22Rv1 (cell line): ENCODE data around the gene CREM.

Experiments used
- H3K27ac ChIP-seq: fragments of 450-650 bp; 2 replicates; pipeline ENCODE4 v1.5.1; 2017
- ZFX ChIP-seq: fragments of 450-650 bp; IDR thresholded peaks from 2 replicates; pipeline ENCODE4 v1.6.1; 2017; ENCODE audit warnings: antibody characterized with exemption, borderline replicate concordance
- TF ChIP-seq, protein P1 (sequence below): fragments of 450-650 bp; IDR thresholded peaks from 2 replicates; pipeline ENCODE4 v1.5.1; 2017; ENCODE audit warnings: mild to moderate bottlenecking

CREM gene

DNA sequence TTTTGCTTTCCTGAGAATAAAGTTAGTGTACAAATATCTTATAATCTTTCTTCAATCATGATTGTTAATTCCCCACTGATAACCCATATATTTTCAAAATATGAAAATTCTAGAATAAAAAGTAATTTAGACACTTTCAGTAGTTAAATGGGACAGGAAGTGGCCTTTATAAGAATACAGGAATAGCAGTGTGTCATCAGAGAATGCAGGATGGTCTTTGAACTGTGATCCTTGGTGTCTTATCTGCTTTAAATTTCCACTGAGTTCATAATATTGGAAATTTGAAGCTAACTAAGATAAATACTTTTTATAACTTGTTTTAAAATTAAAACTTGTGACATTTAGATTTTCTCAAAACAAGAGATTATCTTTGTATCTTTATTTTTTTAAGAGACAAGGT is 75.4 kb downstream of the CREM start:
- no peak overlapping the region for H3K27ac ChIP-seq
- no peak for TF ChIP-seq ZFX
- TF ChIP-seq, protein P1, sequence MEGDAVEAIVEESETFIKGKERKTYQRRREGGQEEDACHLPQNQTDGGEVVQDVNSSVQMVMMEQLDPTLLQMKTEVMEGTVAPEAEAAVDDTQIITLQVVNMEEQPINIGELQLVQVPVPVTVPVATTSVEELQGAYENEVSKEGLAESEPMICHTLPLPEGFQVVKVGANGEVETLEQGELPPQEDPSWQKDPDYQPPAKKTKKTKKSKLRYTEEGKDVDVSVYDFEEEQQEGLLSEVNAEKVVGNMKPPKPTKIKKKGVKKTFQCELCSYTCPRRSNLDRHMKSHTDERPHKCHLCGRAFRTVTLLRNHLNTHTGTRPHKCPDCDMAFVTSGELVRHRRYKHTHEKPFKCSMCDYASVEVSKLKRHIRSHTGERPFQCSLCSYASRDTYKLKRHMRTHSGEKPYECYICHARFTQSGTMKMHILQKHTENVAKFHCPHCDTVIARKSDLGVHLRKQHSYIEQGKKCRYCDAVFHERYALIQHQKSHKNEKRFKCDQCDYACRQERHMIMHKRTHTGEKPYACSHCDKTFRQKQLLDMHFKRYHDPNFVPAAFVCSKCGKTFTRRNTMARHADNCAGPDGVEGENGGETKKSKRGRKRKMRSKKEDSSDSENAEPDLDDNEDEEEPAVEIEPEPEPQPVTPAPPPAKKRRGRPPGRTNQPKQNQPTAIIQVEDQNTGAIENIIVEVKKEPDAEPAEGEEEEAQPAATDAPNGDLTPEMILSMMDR = no peak

GRCh38 chr10:35203745-35204144 is 77.1 kb downstream of the CREM start:
- no peak for TF ChIP-seq ZFX
- TF ChIP-seq, protein P1 = no peak
- H3K27ac ChIP-seq = no peak overlapping the region

DNA sequence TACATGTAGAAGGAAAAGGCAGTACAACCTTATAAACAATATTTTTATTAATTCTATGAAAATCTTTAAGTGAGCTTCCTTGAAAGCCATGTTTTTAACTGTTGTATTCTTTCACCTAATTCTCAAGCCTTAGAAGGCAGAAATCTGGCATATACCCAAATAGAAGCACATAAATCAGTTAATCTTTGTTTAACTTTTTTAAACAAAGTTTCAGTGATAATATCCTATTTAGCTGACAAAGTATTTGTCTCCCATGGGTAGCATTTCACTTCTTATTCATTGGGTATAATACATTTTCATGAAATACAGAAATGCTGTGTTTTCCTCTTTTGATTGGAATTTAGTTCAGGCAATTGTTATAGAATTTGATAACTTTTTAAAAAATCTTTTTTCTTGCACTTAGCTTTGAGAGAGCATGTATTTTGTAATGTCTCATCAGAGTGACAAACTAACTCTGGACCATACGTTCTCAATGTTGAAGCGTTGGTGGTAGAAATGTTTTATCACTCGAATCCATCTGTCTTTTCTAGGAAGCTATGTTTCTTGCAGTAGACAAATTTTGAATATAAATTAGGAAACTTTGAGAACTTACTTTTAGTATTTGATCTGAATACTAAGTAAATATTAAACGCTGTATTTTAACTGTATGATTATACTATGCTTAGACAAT is 78.1 kb downstream of the CREM start:
- TF ChIP-seq, protein P1 = no peak
- no peak for TF ChIP-seq ZFX

DNA sequence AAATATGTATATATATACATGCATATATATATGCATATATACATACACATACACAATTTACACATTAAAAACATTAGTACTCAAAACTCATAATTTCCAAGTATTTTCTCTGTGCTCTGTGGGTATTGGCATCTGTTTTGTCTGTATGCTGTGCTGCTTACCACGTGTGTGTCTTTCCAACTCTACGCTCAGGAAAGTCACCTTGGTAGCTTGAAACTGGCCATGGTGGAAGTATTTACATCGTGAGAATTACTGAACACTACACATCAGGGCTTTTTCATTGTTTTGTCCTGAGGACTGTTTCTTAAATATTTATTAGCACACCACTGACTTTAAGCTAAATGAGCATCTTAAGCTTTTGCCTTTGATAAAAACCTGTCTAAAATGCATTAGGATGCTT is 79.6 kb downstream of the CREM start:
- no peak overlapping the region for H3K27ac ChIP-seq
- TF ChIP-seq ZFX = no peak
- TF ChIP-seq, protein P1 = no peak

More for the DNA sequence above, 78.1 kb downstream of the CREM start:
- H3K27ac ChIP-seq = no peak overlapping the region

DNA sequence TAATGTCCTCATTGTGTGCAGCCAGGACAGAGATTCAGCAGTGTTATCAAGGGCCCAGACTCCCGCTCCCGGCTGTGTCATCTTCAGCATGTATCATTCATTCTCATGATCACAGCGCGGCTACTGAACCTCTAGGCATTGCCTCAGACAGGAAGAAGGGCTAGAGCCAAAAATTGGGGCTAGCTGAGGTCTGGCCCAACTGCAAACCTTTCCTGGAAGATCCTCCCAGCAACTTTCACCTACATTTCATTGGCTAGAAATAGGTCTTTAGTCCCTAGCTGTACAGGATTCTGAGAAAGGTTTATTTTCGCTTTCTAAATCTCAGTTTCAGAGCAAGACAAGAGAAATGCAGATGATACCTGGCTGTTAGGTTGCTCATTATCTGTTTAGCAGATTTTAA is 81.9 kb downstream of the CREM start:
- TF ChIP-seq, protein P1 = no peak
- TF ChIP-seq ZFX = no peak
- no peak overlapping the region for H3K27ac ChIP-seq

- no peak for TF ChIP-seq ZFX
- TF ChIP-seq, protein P1 = no peak
- H3K27ac ChIP-seq = no peak overlapping the region
Observed at GRCh38 chr10:35208949-35209613, 82.4 kb downstream of the CREM start.

DNA sequence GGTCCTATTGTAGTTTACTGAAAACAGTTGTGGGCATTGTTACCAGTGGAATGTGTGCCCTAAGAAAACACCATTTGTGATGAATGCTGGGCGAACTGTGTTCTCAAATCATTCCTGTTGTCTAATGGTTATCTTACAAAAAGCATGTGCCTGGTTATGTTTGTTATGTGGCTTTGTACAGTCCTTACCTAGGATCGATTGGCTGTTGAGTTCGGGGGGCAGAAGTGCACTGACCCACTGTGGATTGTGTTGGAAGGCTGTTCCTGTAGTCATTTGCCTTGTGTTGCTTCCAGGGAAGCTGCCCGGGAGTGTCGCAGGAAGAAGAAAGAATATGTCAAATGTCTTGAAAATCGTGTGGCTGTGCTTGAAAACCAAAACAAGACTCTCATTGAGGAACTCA is 84.3 kb downstream of the CREM start:
- no peak overlapping the region for H3K27ac ChIP-seq
- TF ChIP-seq ZFX = no peak
- TF ChIP-seq, protein P1 = no peak
